Activated CD4-positive, alpha-beta T cell treated with anti-CD3 and anti-CD28 coated beads, Interleukin-2, amount 50 U/mL, for 48 hours (primary cell): ENCODE results near the gene ADAM30.
"Not testable (repeated sequence)": the region's sequence is repeated elsewhere in the genome, so short reads cannot be mapped to it uniquely, and the experiment has no call there.

Experiments used
- DNase-seq, 2 experiments: peaks; one replicate each; pipeline ENCODE4 v3.0.0-alpha.2; 2020

ADAM30 gene

GRCh38 chr1:119873135-119874015 lies 22.9 kb downstream of the ADAM30 start:
- no peak for DNase-seq

GRCh38 chr1:119871881-119872280 lies 24.4 kb downstream of the ADAM30 start:
- no peak for DNase-seq

- DNase-seq, result peak; percentile 81 to 85
Measured at GRCh38 chr1:119870917-119871596, 25.3 kb downstream of the ADAM30 start.

GRCh38 chr1:119869995-119870394 lies 26.3 kb downstream of the ADAM30 start:
- no peak for DNase-seq

GRCh38 chr1:119868176-119868575 lies 28.1 kb downstream of the ADAM30 start:
- DNase-seq, result no peak

GRCh38 chr1:119866451-119866850 lies 29.9 kb downstream of the ADAM30 start:
- no peak for DNase-seq

GRCh38 chr1:119865627-119866026 lies 30.7 kb downstream of the ADAM30 start:
- DNase-seq, result no peak

- DNase-seq, result no peak
Measured at GRCh38 chr1:119862276-119862675, 34.0 kb downstream of the ADAM30 start.

- no peak for DNase-seq
Measured at GRCh38 chr1:119861547-119861946, 34.8 kb downstream of the ADAM30 start.

- no peak for DNase-seq
Measured at GRCh38 chr1:119859647-119860046, 36.7 kb downstream of the ADAM30 start.

GRCh38 chr1:119858556-119859214 lies 37.6 kb downstream of the ADAM30 start:
- DNase-seq, result not testable (repeated sequence)

- DNase-seq, result no peak
Measured at GRCh38 chr1:119858126-119858525, 38.2 kb downstream of the ADAM30 start.

- no peak for DNase-seq
Measured at GRCh38 chr1:119853155-119853554, 43.2 kb downstream of the ADAM30 start.

GRCh38 chr1:119844206-119844605 lies 52.1 kb downstream of the ADAM30 start:
- DNase-seq, result not testable (repeated sequence)
